PC-3 (cell line): Measurements from ENCODE around the gene SCUBE3. TPM values are rescaled to one million over a fixed set of nuclear protein-coding genes. Genes with fewer than 3 reads are reported as not detected.

Experiments
- ATAC-seq: fragments of 200-7000 bp; cut with Tn5 transposase; 2 replicates; pipeline ENCODE4 v1.9.1; 2020; ENCODE audit warnings: mild to moderate bottlenecking, moderate library complexity
- BruUV-seq: library from RNA; stranded (reverse); fragments of 400-500 nt; replicated peaks from 2 replicates; lab custom pipeline; 2021; lab: Mats Ljungman, UMichigan
- CTCF ChIA-PET: fragments of 300-600 bp; sonication (Branson Sonifier 250); formaldehyde crosslinking; loops from one replicate; lab custom pipeline; 2022; ENCODE audit warnings: antibody characterized with exemption; lab: Charles Lee
- POLR2A ChIA-PET: fragments of 300-600 bp; sonication (Branson Sonifier 250); formaldehyde crosslinking; loops from one replicate; lab custom pipeline; 2022; ENCODE audit warnings: antibody characterized with exemption; ENCODE audit not compliant: unreplicated experiment; lab: Charles Lee
- DNase-seq: peaks from one replicate; pipeline ENCODE4 v3.0.0-alpha.2; 2015
- H2AFZ ChIP-seq: fragments of 300-600 bp; sonication (generic); 2 replicates; pipeline ENCODE4 v1.6.0; 2016; ENCODE audit warnings: antibody characterized with exemption, low read length
- H3F3A ChIP-seq: fragments of 300-600 bp; sonication (generic); one replicate; pipeline ENCODE4 v1.6.0; 2017; ENCODE audit warnings: antibody characterized with exemption, low read length, control low read depth, mild to moderate bottlenecking; ENCODE audit not compliant: unreplicated experiment
- H3K27ac ChIP-seq: fragments of 300-600 bp; sonication (generic); 2 replicates; pipeline ENCODE4 v1.5.1; 2016; ENCODE audit warnings: mild to moderate bottlenecking, low read length
- H3K27me3 ChIP-seq: fragments of 300-600 bp; sonication (generic); 2 replicates; pipeline ENCODE4 v1.6.1; 2016; ENCODE audit warnings: low read length, mixed read lengths
- H3K36me3 ChIP-seq: fragments of 300-600 bp; sonication (generic); 2 replicates; pipeline ENCODE4 v1.6.1; 2016; ENCODE audit warnings: low read depth, mixed run types, low read length, mixed read lengths
- H3K4me1 ChIP-seq: fragments of 300-600 bp; sonication (generic); 2 replicates; pipeline ENCODE4 v1.5.1; 2016; ENCODE audit warnings: low read length; ENCODE audit not compliant: insufficient read depth
- H3K4me2 ChIP-seq: fragments of 300-600 bp; sonication (generic); 2 replicates; pipeline ENCODE4 v1.6.0; 2016; ENCODE audit warnings: low read length
- H3K4me3 ChIP-seq: fragments of 300-600 bp; sonication (generic); 2 replicates; pipeline ENCODE4 v1.5.1; 2016; ENCODE audit warnings: mild to moderate bottlenecking, low read length, mixed read lengths
- H3K79me2 ChIP-seq: fragments of 300-600 bp; sonication (generic); 2 replicates; pipeline ENCODE4 v1.6.1; 2017; ENCODE audit warnings: low read length, mixed read lengths
- H3K9ac ChIP-seq: fragments of 300-600 bp; sonication (generic); 2 replicates; pipeline ENCODE4 v1.6.0; 2016; ENCODE audit warnings: mild to moderate bottlenecking, low read length
- H3K9me2 ChIP-seq: fragments of 300-600 bp; sonication (generic); replicated peaks from 2 replicates; pipeline ENCODE4 v1.6.1; 2016; ENCODE audit warnings: mixed run types, low read length, mixed read lengths
- H3K9me3 ChIP-seq: fragments of 300-600 bp; sonication (generic); 2 replicates; pipeline ENCODE4 v1.6.1; 2016; ENCODE audit warnings: low read length, mixed read lengths
- H4K20me1 ChIP-seq: fragments of 300-600 bp; sonication (generic); 2 replicates; pipeline ENCODE4 v1.6.1; 2016; ENCODE audit warnings: low read length, mixed read lengths
- CTCF ChIP-seq: fragments of 300-600 bp; sonication (generic); conservative IDR thresholded peaks from 2 replicates; pipeline ENCODE4 v1.5.1; 2017; ENCODE audit warnings: antibody characterized with exemption, low read depth, mild to moderate bottlenecking, low read length
- EZH2 ChIP-seq: fragments of 300-600 bp; sonication (generic); IDR thresholded peaks from one replicate; pipeline ENCODE4 v1.6.1; 2017; ENCODE audit warnings: antibody characterized with exemption, mild to moderate bottlenecking, low read length; ENCODE audit not compliant: unreplicated experiment
- EZH2phosphoT487 ChIP-seq: fragments of 300-600 bp; sonication (generic); IDR thresholded peaks from 2 replicates; pipeline ENCODE4 v1.6.1; 2018; ENCODE audit warnings: mild to moderate bottlenecking, antibody characterized with exemption, low read length, borderline replicate concordance
- intact Hi-C: fragments of 100-400 bp; cut with micrococcal nuclease; formaldehyde crosslinking; loops from 2 replicates; pipeline ENCODE4 v1.9.0; 2023
- total RNA-seq: library from RNA; depleted of rRNA; stranded (reverse); fragments of >200 nt; gene quantifications from 2 replicates; pipeline ENCODE4 v1.2.3, GENCODE V29; 2014

The SCUBE3 gene
- total RNA-seq, 1 experiment from 2014 or later: 1.5 TPM

GRCh38 chr6:35173427-35174087 lies 40.2 kb upstream of the SCUBE3 start:
- no peaks in the 10 kb centered on the region for H3F3A ChIP-seq
- H3K9me2 ChIP-seq: no peaks in the 10 kb centered on the region
- DNase-seq: peak; percentile 74
- no peak overlapping the region for H3K4me3 ChIP-seq
- H3K4me1 ChIP-seq: peaks cover 39% of the 10 kb centered on the region
- no peaks in the 10 kb centered on the region for H3K79me2 ChIP-seq
- TF ChIP-seq CTCF (0 out of 2 replicates have a peak, but pooled peaks have one; percentile 21), EZH2 (no peak), EZH2phosphoT487 (no peak)
- H3K36me3 ChIP-seq: no peaks in the 10 kb centered on the region
- no TSS peak for BruUV-seq
- peak overlapping the region; percentile 79 for H3K27ac ChIP-seq
- peak overlapping the region; percentile 49 for H2AFZ ChIP-seq
- intact Hi-C loops: no loop called here
- H3K9me3 ChIP-seq: no peaks in the 10 kb centered on the region
- CTCF ChIA-PET: interaction anchor here (0.7 kb wide), 1 partner anchor 67 kb away, joined by 3 read pairs; no protein-coding TSS in a partner anchor
- H4K20me1 ChIP-seq: no peaks in the 10 kb centered on the region
- H3K27me3 ChIP-seq: no peaks in the 10 kb centered on the region
- POLR2A ChIA-PET: no interaction called here
- peak overlapping the region; percentile 36 for H3K4me2 ChIP-seq
- peak overlapping the region; percentile 48; the same call in 1 of the 2 replicates for H3K9ac ChIP-seq
- peak; percentile 74 for ATAC-seq

- peaks cover 41% of the 10 kb centered on the region for H3K4me1 ChIP-seq
- H4K20me1 ChIP-seq: no peaks in the 10 kb centered on the region
- H3F3A ChIP-seq: no peaks in the 10 kb centered on the region
- no peaks in the 10 kb centered on the region for H3K27me3 ChIP-seq
- DNase-seq (no peak), ATAC-seq (peak; percentile 5; the same call in 1 of the 2 replicates)
- no peaks in the 10 kb centered on the region for H3K9me2 ChIP-seq
- POLR2A ChIA-PET: no interaction called here
- H3K27ac ChIP-seq: peak overlapping the region; percentile 79
- no peak overlapping the region for H3K4me3 ChIP-seq
- peak overlapping the region; percentile 49 for H2AFZ ChIP-seq
- intact Hi-C loops: no loop called here
- H3K4me2 ChIP-seq: peak overlapping the region; percentile 36
- H3K36me3 ChIP-seq: no peaks in the 10 kb centered on the region
- H3K9ac ChIP-seq: peak overlapping the region; percentile 48; the same call in 1 of the 2 replicates
- TSS peak; percentile 84 for BruUV-seq
- no peaks in the 10 kb centered on the region for H3K9me3 ChIP-seq
- no peak for TF ChIP-seq EZH2
- no peak for TF ChIP-seq EZH2phosphoT487
- TF ChIP-seq CTCF: no peak
- no peaks in the 10 kb centered on the region for H3K79me2 ChIP-seq
- CTCF ChIA-PET: no interaction called here
These were observed 39.7 kb upstream of the SCUBE3 start for GRCh38 chr6:35174088-35174434.

GRCh38 chr6:35174501-35174900 lies 39.3 kb upstream of the SCUBE3 start:
- intact Hi-C loops: no loop called here
- Histone ChIP-seq H3K9me2 (no peaks in the 10 kb centered on the region), H3K27ac (peak overlapping the region; percentile 79), H3K36me3 (no peaks in the 10 kb centered on the region), H4K20me1 (no peaks in the 10 kb centered on the region), H3K4me3 (no peak overlapping the region), H3K9ac (no peak overlapping the region), H3K27me3 (no peaks in the 10 kb centered on the region), H2AFZ (no peak overlapping the region), H3F3A (no peaks in the 10 kb centered on the region), H3K79me2 (no peaks in the 10 kb centered on the region), H3K9me3 (no peaks in the 10 kb centered on the region), H3K4me1 (peaks cover 41% of the 10 kb centered on the region), H3K4me2 (no peak overlapping the region)
- ChIA-PET CTCF (no interaction called here), POLR2A (no interaction called here)
- no peak for ATAC-seq
- DNase-seq: no peak
- no TSS peak for BruUV-seq
- TF ChIP-seq EZH2phosphoT487: no peak
- no peak for TF ChIP-seq EZH2
- TF ChIP-seq CTCF: no peak
